Epithelial cell of esophagus (primary cell): ENCODE measurements around the gene F10.

Source experiments
- DNase-seq: peaks from one replicate; pipeline ENCODE4 v3.0.0; 2010; ENCODE audit warnings: low read depth
- H3K4me3 ChIP-seq: 2 replicates; pipeline ENCODE4 v1.5.1; 2011; ENCODE audit warnings: mild to moderate bottlenecking, low read length, control low read depth
- CTCF ChIP-seq: IDR thresholded peaks from 2 replicates; pipeline ENCODE4 v1.5.1; 2011; ENCODE audit warnings: low read depth, mild to moderate bottlenecking, low read length, control low read depth, inconsistent platforms; ENCODE audit not compliant: insufficient read depth; ENCODE audit errors: missing control alignments

F10 gene

GRCh38 chr13:113166681-113167080, 44.1 kb downstream of the F10 start:
- H3K4me3 ChIP-seq, result no peak overlapping the region
- no peak for TF ChIP-seq CTCF
- no peak for DNase-seq

GRCh38 chr13:113167155-113167554, 44.6 kb downstream of the F10 start:
- TF ChIP-seq CTCF, result no peak
- H3K4me3 ChIP-seq, result no peak overlapping the region
- no peak for DNase-seq

DNA sequence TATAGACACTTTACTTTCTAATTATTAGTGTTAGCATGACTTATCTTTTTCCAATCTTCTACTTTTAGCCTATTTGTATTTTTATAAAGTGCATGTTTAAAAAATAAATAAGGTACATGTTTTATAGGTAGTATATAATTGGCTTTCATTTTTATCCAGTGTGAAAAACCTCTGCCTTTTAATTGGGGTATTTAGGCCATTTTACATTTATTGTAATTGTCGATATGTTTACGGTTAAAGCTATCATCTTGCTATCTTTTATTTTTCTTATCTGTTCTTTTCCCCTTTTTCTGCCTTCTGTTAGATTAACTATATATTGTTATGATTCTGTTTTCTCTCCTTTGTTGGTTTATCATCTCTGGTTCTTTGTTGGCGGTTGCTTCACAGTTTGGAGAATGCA, 45.0 kb downstream of the F10 start:
- no peak overlapping the region for H3K4me3 ChIP-seq
- no peak for TF ChIP-seq CTCF
- no peak for DNase-seq

GRCh38 chr13:113168211-113168610, 45.6 kb downstream of the F10 start:
- DNase-seq, result no peak
- TF ChIP-seq CTCF, result no peak
- H3K4me3 ChIP-seq, result no peak overlapping the region

- no peak overlapping the region for H3K4me3 ChIP-seq
- DNase-seq, result no peak
- no peak for TF ChIP-seq CTCF
Measured at GRCh38 chr13:113169277-113170272, 47.0 kb downstream of the F10 start.

DNA sequence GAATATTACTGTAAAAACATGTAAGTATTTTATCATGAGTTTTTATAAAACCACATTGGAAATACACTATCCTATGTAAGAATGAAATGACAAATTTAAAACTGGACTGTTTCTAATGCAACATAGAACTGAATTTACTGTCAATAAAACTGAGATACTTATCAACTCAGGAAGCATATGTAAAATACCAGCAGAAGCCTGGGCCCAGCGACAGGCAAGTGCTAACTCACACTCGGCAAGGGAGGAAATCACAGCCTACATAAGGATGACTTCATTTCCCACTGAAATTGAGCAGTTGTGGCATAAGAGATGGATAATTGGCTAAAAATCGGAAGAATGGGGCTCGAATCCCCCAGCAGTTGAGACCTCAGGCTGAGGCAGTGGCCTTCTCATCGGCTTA, 47.9 kb downstream of the F10 start:
- no peak for TF ChIP-seq CTCF
- DNase-seq, result no peak
- no peak overlapping the region for H3K4me3 ChIP-seq
